CD4-positive, alpha-beta T cell treated with Interleukin-4 for 1 hour (primary cell): Measurements from ENCODE around the gene CEACAM1.
"Not testable (repeated sequence)": the region's sequence is repeated elsewhere in the genome, so short reads cannot be mapped to it uniquely, and the experiment has no call there.

Experiments
- DNase-seq, 2 donors: peaks; one replicate each; pipeline ENCODE4 v3.0.0-alpha.2; 2020 to 2022

CEACAM1 gene

GRCh38 chr19:42528354-42529247 lies at the start of gene CEACAM1:
CEACAM1 (minus strand) TSS chr19:42528481; CDS start chr19:42528374, 107 bp downstream.
- DNase-seq, result peak; percentile 25 to 54

DNA sequence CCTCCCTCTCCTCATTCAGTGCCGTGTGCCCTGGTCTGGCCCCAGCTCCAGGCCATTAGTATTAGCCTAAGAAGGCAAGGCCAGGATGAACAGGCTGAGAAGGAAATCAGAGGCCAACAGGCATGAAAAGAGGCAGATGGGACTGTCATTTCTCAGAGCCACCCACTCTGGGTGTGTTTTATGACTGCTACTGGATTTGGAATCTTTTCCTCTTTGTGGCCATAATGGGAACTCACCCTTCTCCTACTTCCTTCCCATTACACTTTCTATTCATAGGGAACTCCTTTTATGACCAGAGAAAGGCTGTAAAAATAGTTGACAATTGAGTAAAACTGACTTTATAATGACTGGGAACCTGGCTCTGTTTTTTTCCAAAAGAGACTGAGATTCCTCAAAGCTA lies 48.7 kb upstream of the CEACAM1 start:
- no peak for DNase-seq

DNA sequence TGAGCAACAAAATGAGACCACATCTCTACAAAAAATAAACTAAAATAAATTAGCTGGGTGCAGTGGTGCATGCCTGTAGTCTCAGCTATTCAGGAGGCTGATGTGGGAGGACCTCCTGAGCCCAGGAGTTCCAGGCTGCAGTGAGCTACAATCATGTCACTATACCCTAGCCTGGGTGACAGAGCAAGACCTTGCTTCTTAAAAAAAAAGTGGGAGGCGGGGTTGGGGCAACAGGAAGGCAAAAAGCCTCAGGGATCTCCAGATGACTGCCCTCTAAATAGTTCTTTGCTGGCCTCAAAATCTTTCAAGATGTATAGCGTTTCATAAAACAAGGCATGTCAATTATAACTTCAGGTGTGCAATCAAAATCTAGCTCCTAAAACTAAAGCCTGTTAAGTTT lies 48.0 kb upstream of the CEACAM1 start:
- DNase-seq, result no peak

GRCh38 chr19:42573642-42574041 lies 45.4 kb upstream of the CEACAM1 start:
- DNase-seq, result no peak

- DNase-seq, result no peak
Measured at GRCh38 chr19:42571116-42571515, 42.8 kb upstream of the CEACAM1 start.

DNA sequence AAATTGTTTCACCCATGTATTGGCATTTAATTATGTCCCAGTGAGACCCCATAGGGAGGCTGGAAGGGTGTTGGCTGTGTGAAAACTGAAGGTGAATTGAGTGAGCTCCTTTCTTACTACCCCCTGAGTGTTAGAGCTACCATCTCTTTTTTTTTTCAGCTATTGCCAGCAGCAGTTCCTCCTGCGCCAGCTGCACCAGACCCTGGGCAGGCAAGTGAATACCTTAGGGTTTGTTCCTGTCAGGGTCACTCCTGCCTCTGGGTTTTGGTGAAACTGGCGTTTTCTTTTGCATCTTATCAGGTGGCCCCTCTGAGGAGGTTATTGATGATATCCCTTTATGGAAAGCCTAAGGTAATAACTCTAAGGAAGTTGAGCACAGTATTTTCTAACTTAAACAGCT lies 40.9 kb upstream of the CEACAM1 start:
- DNase-seq, result no peak

DNA sequence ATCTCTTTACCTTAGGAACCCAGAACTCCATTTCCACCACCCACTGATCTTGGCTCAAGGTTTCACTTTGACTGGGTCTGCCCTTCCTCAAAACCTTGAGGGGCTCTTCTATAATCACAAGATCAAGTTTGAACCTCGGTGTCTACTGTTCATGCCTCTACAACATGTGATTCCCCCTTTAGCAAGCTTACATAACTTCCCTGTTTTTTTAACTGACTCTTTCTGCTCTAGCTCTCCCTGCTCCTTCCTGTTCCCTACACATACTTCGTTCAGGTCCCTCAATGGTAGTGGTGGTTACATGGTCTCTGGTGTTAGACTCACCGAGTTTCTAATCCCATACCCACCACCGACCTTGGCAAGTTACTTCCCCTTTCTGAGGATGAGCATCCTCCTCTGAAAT lies 39.7 kb upstream of the CEACAM1 start:
- no peak for DNase-seq

GRCh38 chr19:42567567-42567966 lies 39.3 kb upstream of the CEACAM1 start:
- DNase-seq, result no peak

GRCh38 chr19:42563352-42564210 lies 35.3 kb upstream of the CEACAM1 start:
- DNase-seq, result peak in 1 of 2 donors; percentile 42

- DNase-seq, result no peak
Measured at GRCh38 chr19:42561512-42561911, 33.2 kb upstream of the CEACAM1 start.

- DNase-seq, result no peak
Measured at GRCh38 chr19:42560731-42561130, 32.5 kb upstream of the CEACAM1 start.

- no peak for DNase-seq
Measured at GRCh38 chr19:42558450-42559150, 30.3 kb upstream of the CEACAM1 start.

- not testable (repeated sequence) for DNase-seq
Measured at GRCh38 chr19:42557386-42557871, 29.1 kb upstream of the CEACAM1 start.

GRCh38 chr19:42555801-42556200 lies 27.5 kb upstream of the CEACAM1 start:
- DNase-seq, result no peak

DNA sequence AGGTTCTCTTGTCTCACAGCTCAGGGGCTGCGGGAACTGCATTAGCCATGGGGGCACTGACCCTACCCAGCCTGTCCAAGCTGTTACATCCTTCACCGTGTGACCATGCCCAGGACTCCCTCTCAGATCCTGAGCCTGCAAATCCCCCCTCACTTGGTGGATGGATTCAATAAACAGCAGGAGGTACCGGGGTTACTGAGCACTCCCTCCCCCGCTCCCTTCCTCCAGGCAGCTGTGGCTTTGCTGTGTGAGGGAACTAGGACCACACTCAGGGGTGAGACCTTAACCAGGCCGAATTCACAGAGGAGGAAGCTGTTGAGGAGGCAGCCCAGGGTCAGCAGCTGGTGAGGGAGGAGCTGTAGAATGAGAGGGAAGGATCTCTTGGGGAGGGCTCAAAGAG lies 27.0 kb upstream of the CEACAM1 start:
- peak in 1 of 2 donors; percentile 29 for DNase-seq

DNA sequence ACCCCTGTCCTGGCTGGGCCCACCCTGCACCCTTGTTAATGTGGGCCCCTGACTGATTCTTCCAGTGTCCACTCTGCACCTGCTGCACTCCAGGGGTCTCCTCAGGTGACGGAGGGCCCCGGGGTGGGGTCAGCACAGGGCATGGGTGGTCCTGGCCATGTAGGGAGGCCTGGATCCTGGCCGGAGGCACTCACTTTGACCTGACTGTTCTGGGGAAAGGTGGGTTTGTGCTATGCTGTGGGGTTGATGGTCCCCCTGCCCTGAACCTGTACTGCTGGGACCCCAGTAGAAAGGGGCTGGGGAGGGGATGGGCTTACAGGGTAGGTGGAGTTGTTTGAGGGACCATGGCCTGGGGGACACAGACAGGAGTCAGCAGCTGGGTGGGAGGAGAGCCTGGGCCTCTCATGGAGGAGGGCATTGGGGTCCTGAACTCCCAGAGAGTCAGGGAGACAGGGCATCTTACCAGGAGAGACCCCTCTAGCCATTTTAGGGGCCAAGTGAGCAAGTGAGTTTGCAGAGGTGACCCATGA lies 25.8 kb upstream of the CEACAM1 start:
- no peak for DNase-seq

GRCh38 chr19:42553292-42554045 lies 25.2 kb upstream of the CEACAM1 start:
- DNase-seq, result peak in 1 of 2 donors; percentile 15

DNA sequence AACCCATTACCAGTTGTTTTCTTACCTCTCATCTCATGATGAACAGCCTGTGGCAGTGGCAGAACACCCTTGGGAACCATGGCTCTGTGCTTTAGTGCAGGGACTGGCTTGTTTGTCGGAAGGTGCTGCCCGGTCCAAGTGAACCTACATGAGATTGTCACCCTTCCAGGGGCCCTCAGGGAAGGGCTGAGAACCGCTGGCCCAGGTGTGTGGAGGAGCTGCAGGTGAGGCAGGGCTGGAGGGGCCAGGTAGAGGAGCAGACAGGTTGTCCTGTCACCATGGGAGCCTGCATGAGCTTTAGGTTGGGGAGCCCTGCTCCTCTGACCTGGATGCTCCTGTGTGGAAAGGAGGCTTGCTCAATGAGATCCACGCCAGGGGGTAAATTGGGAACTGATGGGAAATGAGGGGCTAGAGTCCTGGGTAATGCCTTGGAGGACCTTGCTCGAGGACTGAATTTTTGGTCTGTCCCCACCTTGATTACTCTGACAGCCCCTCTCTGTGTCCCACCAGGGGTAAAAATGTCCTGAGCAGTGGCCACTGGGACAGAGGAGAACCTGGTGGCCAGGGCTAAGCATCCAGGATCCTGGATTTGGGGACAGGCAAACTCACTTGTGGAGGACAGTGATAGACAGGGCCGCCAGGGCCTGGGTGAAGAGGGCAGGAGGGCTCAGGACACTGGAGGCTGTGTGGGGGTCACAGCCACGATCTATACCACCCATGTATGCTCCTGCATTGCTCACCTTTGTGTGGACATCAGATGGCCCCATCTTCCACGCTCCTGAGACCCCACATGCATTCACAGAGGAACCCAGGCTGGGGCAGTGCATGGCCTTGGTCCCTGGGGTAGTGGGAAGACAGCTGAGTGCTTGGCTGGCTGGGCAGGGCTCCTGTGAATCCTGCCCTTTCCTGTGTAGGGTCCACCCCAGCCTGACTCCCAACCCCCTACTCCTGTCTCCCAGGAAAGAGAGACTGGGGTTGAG lies 24.1 kb upstream of the CEACAM1 start:
- no peak for DNase-seq

- not testable (repeated sequence) for DNase-seq
Measured at GRCh38 chr19:42550521-42550920, 22.2 kb upstream of the CEACAM1 start.

- not testable (repeated sequence) for DNase-seq
Measured at GRCh38 chr19:42549067-42549466, 20.8 kb upstream of the CEACAM1 start.

- DNase-seq, result no peak
Measured at GRCh38 chr19:42548552-42548951, 20.3 kb upstream of the CEACAM1 start.
